T-helper 1 cell treated with Interleukin-12 subunit alpha and Interleukin-12 subunit beta and Interleukin-4 antibody, amounts not matched to agents 30 μg/mL and 1 μg/mL, for 36 hours (primary cell): ENCODE results near the gene HEPN1.
"Not testable (repeated sequence)": the region's sequence is repeated elsewhere in the genome, so short reads cannot be mapped to it uniquely, and the experiment has no call there.

Source experiments
- H3K27ac Mint-ChIP-seq: one replicate; pipeline ENCODE4 v1.8.0; 2021; ENCODE audit warnings: mild to moderate bottlenecking, mixed read lengths
- H3K27me3 Mint-ChIP-seq: one replicate; pipeline ENCODE4 v1.8.0; 2021; ENCODE audit warnings: low read depth, mixed read lengths
- H3K36me3 Mint-ChIP-seq: one replicate; pipeline ENCODE4 v1.8.0; 2021; ENCODE audit warnings: low read depth, mixed read lengths
- H3K4me1 Mint-ChIP-seq: one replicate; pipeline ENCODE4 v1.8.0; 2021; ENCODE audit warnings: low read depth, mixed read lengths
- H3K4me3 Mint-ChIP-seq: one replicate; pipeline ENCODE4 v1.8.0; 2021; ENCODE audit warnings: mild to moderate bottlenecking, moderate library complexity, mixed read lengths
- H3K9me3 Mint-ChIP-seq: one replicate; pipeline ENCODE4 v1.8.0; 2021; ENCODE audit warnings: mixed read lengths

Gene HEPN1

DNA sequence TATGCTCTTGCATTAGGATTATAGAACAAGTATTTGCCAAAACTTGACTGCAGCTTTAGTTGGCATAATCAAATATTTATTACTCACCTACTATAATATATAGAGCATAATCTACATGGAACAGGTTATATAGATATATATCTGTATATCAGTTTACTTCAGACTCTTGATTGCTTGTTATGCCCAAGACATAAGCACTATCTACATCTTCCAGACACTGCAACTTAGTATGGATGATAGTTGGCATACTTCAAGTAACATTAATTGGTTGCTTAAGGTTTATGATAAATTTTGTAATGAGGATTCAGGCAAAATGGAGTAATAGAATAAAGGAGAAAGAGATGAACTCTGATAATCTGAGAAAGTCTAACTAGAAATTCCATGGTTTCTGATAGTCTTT lies 36.0 kb downstream of the HEPN1 start:
- no peak overlapping the region for H3K4me3 Mint-ChIP-seq
- H3K4me1 Mint-ChIP-seq = peaks cover 11% of the 10 kb centered on the region
- H3K27ac Mint-ChIP-seq = no peak overlapping the region
- H3K9me3 Mint-ChIP-seq = no peaks in the 10 kb centered on the region
- H3K27me3 Mint-ChIP-seq = no peaks in the 10 kb centered on the region
- peaks cover 5% of the 10 kb centered on the region for H3K36me3 Mint-ChIP-seq

DNA sequence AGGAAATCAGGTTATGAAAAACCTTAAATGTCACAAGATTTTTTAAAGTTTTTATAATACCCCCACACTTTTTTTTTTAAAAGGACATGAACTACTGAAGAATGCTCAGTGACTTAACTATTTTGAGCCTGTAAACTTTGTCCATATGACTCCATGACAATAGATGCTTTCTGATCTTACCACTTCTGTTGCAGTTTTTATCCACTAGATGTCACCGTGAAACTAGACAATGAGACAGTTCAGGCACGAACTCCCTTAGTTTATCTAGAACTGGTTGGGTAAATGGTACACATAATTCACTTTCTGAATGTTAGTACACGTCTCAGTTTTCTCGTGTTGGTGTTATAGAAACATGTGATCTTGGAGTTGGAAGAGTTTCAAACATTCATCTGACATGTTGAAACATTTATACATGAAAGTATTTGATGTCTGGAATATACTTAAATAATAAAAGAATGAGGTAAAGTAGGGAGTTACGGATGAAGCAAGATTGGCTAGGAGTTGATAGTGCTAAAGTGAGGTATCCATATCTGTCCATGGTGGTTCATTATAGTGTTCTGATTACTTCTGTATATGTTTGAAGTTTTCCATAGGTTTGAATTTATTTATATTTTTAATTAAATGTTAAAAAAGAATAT lies 43.0 kb downstream of the HEPN1 start:
- no peak overlapping the region for H3K27ac Mint-ChIP-seq

GRCh38 chr11:124968197-124968596 lies 49.1 kb downstream of the HEPN1 start:
- not testable (repeated sequence) for H3K27ac Mint-ChIP-seq, H3K4me1 Mint-ChIP-seq, H3K9me3 Mint-ChIP-seq, H3K36me3 Mint-ChIP-seq, H3K4me3 Mint-ChIP-seq, H3K27me3 Mint-ChIP-seq

More for the DNA sequence above, 43.0 kb downstream of the HEPN1 start:
- Mint-ChIP-seq H3K27me3 (no peaks in the 10 kb centered on the region), H3K4me3 (no peak overlapping the region), H3K36me3 (peaks cover 4% of the 10 kb centered on the region), H3K9me3 (no peaks in the 10 kb centered on the region), H3K4me1 (peaks cover 4% of the 10 kb centered on the region)
